ENCODE measurements around the gene OR2F1. TPM values are rescaled to one million over a fixed set of nuclear protein-coding genes. Genes with fewer than 3 reads are reported as not detected.

Gene OR2F1
- total RNA-seq, 1 donor from 2014 or later = not detected

DNA sequence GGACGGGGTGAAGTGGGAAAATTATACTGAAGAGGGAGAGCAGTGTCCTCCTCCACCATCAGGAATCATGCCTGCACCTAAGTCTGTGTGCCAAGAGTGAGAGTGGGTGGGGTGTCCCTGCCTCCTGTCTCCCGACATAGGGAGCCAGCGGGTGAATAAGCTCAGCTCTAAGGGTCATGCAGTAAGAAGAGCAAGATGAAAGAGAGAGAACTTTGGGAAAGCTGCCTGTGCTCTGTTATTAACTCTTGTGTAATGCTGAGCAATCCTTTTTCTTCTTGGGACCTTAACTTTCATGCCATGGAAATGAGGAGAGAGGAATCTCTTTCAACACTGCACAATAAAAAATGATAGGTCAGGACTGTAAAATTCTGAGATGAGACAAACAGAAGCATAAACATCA, 44.8 kb upstream of the OR2F1 start:
- Histone ChIP-seq H3K27me3 (no peaks in the 10 kb centered on the region), H3K4me1 (no peaks in the 10 kb centered on the region), H3K36me3 (no peaks in the 10 kb centered on the region), H3K27ac (no peak overlapping the region), H3K4me3 (no peak overlapping the region), H3K9me3 (no peaks in the 10 kb centered on the region)
- no peak for DNase-seq (ENCODE audit: extremely low spot score in 2 of 2)
- intact Hi-C loops (cut with DNase I) = no loop called here
- TF ChIP-seq, protein P1, sequence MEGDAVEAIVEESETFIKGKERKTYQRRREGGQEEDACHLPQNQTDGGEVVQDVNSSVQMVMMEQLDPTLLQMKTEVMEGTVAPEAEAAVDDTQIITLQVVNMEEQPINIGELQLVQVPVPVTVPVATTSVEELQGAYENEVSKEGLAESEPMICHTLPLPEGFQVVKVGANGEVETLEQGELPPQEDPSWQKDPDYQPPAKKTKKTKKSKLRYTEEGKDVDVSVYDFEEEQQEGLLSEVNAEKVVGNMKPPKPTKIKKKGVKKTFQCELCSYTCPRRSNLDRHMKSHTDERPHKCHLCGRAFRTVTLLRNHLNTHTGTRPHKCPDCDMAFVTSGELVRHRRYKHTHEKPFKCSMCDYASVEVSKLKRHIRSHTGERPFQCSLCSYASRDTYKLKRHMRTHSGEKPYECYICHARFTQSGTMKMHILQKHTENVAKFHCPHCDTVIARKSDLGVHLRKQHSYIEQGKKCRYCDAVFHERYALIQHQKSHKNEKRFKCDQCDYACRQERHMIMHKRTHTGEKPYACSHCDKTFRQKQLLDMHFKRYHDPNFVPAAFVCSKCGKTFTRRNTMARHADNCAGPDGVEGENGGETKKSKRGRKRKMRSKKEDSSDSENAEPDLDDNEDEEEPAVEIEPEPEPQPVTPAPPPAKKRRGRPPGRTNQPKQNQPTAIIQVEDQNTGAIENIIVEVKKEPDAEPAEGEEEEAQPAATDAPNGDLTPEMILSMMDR (IDR thresholded peaks at IDR 0.05) = no peak
- TF ChIP-seq POLR2AphosphoS5 (IDR thresholded peaks at IDR 0.05; ENCODE audit: insufficient read depth in 1 of 2, low read depth in 1 of 2) (no peak), POLR2A (IDR thresholded peaks at IDR 0.05) (no peak)

DNA sequence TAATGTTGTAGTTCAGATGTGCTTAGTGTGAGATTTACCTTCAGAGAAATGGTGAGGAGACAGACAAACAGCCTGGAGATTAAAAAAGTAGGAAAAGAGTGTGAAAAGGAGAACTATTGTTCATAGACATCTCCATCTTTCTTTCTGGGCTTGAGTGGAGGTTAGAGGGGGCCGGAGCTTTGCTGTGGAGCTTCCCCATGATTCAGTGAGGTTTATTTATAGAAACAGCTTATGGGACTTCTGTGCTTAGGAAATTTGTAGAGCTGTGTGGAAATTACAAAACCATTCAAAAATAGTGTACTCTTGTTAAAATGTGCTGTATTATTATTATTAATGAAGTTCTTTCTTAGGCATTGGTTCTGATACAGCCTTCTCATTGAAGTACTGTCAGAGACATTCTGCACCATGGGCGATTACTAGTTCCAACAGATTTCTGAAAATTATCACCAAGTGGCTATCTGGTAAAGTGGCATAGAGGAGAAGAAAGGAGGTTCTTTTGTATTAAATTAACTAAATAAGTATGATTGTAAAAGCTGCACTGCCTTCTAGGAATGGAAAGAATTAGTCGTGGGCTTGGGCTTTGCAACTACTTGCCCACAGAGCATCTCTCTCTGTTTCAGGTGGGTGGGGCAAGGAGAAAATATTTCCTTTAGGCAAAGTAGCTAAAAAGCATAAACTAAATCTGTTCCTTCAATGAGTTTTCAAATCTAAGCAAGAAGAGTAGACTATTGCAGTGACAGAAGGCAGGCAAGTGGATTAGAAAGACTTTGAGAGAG, 44.0 kb upstream of the OR2F1 start:
- DNase-seq (ENCODE audit: extremely low spot score in 2 of 2) = no peak
- H3K9me3 ChIP-seq = no peaks in the 10 kb centered on the region
- H3K4me3 ChIP-seq = no peak overlapping the region
- H3K4me1 ChIP-seq = no peaks in the 10 kb centered on the region
- no peaks in the 10 kb centered on the region for H3K27me3 ChIP-seq
- TF ChIP-seq POLR2AphosphoS5 (IDR thresholded peaks at IDR 0.05; ENCODE audit: insufficient read depth in 1 of 2, low read depth in 1 of 2) (no peak), POLR2A (IDR thresholded peaks at IDR 0.05) (no peak)
- TF ChIP-seq, protein P1 (IDR thresholded peaks at IDR 0.05) = no peak
- H3K27ac ChIP-seq = no peak overlapping the region
- intact Hi-C loops (cut with DNase I) = no loop called here
- H3K36me3 ChIP-seq = no peaks in the 10 kb centered on the region

DNA sequence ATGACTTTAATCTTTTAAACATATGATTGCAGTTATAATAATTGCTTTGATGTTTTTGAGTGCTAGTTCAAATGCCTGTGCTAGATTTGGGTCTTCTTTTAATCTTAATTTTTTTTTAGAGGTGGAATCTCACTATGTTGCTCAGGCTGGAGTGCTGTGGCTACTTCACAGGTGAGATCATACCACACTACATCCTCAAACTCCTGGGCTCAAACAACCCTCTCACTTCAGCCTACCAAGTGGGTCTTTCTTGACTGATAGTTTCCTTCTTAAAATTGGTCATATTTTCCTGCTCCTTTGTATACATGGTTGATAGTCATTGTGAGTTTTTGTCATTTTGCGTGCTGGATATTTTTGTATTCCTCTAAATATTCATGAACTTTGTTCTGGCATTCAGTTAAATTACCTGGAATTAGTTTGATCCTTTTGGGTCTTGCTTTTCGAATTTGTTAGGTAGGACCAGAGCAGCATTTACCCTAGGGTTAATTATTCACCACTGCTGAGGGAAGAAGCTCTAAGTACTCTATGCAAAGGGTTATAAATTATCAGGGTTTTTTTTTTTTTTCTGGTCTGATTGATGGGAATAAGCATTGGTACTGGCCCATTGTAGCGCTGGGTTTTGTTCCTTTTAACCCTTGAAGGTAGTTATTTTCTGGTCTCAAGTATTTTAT, 40.6 kb upstream of the OR2F1 start:
- H3K4me1 ChIP-seq = no peaks in the 10 kb centered on the region
- H3K27me3 ChIP-seq = no peaks in the 10 kb centered on the region
- no peak overlapping the region for H3K4me3 ChIP-seq
- no peak for DNase-seq (ENCODE audit: extremely low spot score in 2 of 2)
- no peak overlapping the region for H3K27ac ChIP-seq
- no peaks in the 10 kb centered on the region for H3K36me3 ChIP-seq
- intact Hi-C loops (cut with DNase I) = no loop called here
- TF ChIP-seq, protein P1 (IDR thresholded peaks at IDR 0.05) = no peak
- TF ChIP-seq POLR2A (IDR thresholded peaks at IDR 0.05) = no peak
- no peak for TF ChIP-seq POLR2AphosphoS5 (IDR thresholded peaks at IDR 0.05; ENCODE audit: insufficient read depth in 1 of 2, low read depth in 1 of 2)
- H3K9me3 ChIP-seq = no peaks in the 10 kb centered on the region

DNA sequence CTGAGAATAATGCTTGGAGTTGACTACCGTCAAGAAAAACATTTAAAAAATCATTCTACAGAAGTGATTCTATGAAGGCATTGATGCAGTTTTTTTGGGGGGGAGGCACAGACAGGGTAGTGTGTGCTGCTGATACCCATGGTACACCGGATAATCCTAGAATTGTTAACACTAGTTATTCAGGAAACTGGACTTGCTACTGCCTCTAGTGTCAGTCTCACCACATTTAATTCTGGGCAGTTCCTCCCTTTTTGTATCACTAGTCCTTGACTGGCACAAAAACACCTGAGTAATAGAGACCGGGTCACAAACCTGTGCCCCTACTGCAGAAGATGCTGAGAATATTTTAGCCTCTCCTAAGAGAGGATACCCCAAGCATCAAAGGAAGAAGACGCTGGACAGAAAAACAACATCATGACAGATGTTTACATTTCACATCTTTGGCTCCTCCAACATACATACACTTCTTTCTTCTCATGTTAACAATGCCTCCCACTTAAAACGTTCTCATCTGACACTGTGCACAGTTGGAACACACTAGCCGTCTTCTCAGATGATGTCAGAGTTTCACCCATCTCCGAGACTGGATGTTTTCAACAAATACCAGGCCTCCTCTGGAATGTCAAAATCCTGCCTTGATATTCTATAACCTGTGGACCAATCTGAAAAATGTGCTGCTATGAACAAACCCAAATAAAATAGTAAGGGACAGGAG, 39.5 kb upstream of the OR2F1 start:
- intact Hi-C loops (cut with DNase I) = no loop called here
- DNase-seq (ENCODE audit: extremely low spot score in 2 of 2) = no peak
- TF ChIP-seq POLR2A (IDR thresholded peaks at IDR 0.05) (no peak), POLR2AphosphoS5 (IDR thresholded peaks at IDR 0.05; ENCODE audit: insufficient read depth in 1 of 2, low read depth in 1 of 2) (no peak)

DNA sequence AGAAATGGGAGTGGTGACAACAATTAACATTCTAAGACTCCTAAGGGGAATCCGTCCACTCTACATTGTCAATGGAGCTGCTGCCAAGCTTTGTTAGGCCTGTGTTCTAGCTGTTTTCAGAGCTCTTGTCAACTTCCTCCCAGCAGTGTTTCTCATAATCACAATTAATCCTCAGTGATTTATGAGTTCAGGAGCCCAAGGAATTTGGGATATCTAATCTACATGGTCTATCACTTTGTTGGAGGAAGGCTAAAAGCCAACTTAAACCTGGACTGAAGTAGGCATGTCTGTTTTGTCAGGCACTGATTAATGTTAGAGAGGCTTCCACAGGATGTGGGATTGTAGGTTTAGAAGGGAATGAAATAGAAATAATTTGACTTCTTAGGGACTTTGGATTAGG, 29.8 kb upstream of the OR2F1 start:
- Histone ChIP-seq H3K36me3 (no peaks in the 10 kb centered on the region), H3K9me3 (no peaks in the 10 kb centered on the region), H3K27ac (no peak overlapping the region), H3K27me3 (no peaks in the 10 kb centered on the region), H3K4me1 (no peaks in the 10 kb centered on the region), H3K4me3 (no peak overlapping the region)
- no peak for TF ChIP-seq POLR2AphosphoS5 (IDR thresholded peaks at IDR 0.05; ENCODE audit: insufficient read depth in 1 of 2, low read depth in 1 of 2)
- TF ChIP-seq, protein P1 (IDR thresholded peaks at IDR 0.05) = no peak
- TF ChIP-seq POLR2A (IDR thresholded peaks at IDR 0.05) = no peak
- intact Hi-C loops (cut with DNase I) = no loop called here
- no peak for DNase-seq (ENCODE audit: extremely low spot score in 2 of 2)

More for the DNA sequence above, 39.5 kb upstream of the OR2F1 start:
- Histone ChIP-seq H3K4me1 (no peaks in the 10 kb centered on the region), H3K4me3 (no peak overlapping the region), H3K27me3 (no peaks in the 10 kb centered on the region), H3K9me3 (no peaks in the 10 kb centered on the region), H3K36me3 (no peaks in the 10 kb centered on the region), H3K27ac (no peak overlapping the region)
